Stimulated activated CD8-positive, alpha-beta memory T cell treated with anti-CD3 and anti-CD28 coated beads, Interleukin-12 subunit alpha, Interleukin-12 subunit beta, amount 100 ng/mL, for 24 hours (primary cell): Measurements from ENCODE around the gene EHMT1.
"Not testable (repeated sequence)": the region's sequence is repeated elsewhere in the genome, so short reads cannot be mapped to it uniquely, and the experiment has no call there.

Experiments used
- DNase-seq: peaks from one replicate; pipeline ENCODE4 v3.0.0-alpha.2; 2020; ENCODE audit errors: extremely low read depth

EHMT1 gene

GRCh38 chr9:137759649-137760321, 141.0 kb downstream of the EHMT1 start:
- DNase-seq: no peak

DNA sequence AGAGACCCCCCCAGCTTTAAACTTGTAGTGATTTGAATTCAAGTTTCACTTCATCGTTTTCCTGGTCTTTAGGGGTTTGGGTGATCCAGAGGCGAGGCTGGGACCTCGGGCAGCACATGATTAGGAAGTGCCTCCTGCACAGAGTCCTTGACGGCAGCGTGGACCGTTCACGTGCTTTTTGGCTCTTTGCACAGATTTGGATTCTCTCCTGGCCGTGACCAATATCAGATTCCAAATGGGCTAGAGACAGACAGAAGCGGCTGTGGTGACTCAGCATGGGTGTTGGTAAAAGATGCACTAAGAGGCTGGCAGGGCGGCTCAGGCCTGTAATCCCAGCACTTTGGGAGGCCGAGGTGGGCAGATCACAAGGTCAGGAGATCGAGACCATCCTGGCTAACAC, 141.6 kb downstream of the EHMT1 start:
- DNase-seq: no peak

GRCh38 chr9:137761032-137761431, 142.2 kb downstream of the EHMT1 start:
- DNase-seq: no peak

DNA sequence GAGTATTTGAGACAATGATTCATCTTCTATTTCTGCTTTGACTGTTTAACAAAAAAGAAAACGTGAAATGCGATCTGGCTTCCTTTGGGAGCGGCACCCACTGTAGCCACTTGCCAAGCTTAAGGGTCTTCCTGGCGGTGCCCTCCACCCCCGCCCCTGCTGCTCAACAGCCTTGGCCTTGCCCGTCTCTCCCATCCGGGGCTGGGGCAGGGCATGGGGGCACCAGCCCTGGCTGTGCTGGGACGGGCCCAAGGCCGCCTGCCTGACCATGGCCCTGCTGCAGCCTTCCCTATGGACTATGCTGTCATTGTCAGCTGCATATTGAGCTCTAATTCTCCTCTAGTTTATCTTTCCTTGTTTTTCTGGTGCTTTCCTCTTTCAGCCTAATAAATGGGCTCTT, 143.0 kb downstream of the EHMT1 start:
- DNase-seq: no peak

- DNase-seq: no peak
Measured at GRCh38 chr9:137762414-137763061, 143.7 kb downstream of the EHMT1 start.

DNA sequence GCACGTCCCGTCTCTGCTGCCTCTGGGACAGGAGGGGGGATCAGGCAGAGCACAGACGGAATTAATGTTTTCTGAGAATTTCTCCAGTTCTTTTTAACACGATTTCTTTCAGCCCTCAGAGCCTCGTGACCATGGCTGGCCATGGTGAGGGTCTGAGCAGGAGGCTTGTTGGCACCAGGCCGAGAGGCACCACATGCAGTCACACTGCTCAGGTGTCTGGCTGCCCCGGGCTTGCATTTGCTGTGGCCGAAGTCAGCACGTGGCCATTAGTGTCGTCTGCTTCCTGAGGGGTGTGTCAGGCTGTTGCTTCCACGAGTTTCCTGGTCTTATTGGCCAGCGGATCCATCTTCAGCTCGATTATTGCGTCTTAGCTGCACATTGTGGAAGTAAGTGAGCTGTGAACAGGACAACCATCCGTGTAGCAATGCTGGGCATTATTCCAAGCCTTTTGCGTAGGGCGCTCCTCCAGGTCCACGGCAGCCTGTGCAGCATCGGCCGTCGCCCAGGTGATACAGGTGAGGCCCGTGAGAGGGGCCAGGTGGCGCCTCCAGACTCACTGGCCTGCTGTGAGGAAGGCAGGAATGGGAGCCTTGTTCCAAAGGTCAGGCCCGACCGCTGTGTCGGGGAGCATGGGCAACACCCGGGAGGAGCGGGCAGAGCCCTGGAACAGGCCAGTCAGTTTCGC, 144.6 kb downstream of the EHMT1 start:
- DNase-seq: no peak

DNA sequence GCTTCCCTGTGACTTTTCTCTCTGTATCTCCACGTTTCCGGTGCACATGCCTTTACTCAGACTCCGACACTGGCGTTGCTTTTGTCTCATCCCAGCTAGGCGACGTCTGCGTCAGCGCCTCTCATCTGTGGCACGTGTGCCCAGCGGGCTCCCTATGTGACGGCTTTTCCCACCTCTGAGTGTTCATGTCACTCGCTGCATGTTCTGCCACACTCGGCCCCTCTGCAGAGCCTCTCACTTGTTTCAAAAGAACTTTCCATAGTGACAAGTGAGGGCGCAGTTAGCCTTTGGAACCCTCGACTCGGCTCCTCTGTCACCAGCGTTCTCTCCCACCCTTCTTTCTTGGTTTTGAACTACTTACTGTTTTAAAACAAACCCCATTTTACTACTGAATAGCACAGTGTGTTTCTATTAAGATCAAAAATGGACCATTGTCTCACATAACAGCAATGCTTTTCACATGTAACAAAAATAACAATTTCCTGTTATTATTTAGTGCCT, 145.4 kb downstream of the EHMT1 start:
- DNase-seq: no peak

DNA sequence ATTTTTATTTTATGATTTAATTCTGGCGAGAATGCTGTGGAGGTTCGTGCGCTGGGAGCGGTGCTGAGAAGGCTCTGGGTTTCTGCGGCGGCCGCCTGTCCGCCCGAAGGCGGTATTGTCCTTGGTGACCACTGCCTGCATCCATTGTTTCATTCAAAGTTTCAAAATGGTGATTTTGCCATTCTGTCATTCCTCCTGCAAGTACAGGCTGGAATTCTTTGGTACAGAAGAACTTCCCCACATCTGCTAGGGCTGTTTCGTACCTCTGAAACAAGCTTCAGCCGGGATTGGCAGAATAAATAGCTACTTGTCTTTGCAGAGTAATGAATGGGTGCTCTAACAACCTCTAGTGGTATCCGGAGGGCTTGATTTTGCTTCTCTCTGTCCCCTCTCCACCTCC, 146.2 kb downstream of the EHMT1 start:
- no peak for DNase-seq

DNA sequence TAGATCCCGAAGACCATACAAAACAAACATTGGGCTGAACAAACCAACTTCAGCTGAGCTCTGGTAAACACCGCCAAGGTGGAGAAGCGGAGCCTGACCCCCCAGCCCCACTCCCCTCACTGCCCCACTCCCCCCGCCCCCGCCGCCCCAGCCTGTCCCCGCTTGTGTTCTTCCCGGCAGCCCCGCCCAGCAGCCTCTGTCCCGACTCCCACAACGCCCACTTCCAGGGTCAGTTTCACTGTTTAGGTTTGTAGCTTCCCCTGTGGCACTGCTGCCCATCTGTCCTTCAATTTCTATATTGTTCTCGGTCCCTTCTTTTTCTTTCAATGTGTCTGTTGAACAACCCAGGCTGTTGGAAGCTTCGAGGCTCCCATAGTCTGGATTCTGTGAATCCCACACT, 146.7 kb downstream of the EHMT1 start:
- no peak for DNase-seq

GRCh38 chr9:137771580-137771979, 152.8 kb downstream of the EHMT1 start:
- DNase-seq: no peak

GRCh38 chr9:137772281-137772873, 153.6 kb downstream of the EHMT1 start:
- no peak for DNase-seq

- no peak for DNase-seq
Measured at GRCh38 chr9:137774775-137775386, 156.1 kb downstream of the EHMT1 start.

DNA sequence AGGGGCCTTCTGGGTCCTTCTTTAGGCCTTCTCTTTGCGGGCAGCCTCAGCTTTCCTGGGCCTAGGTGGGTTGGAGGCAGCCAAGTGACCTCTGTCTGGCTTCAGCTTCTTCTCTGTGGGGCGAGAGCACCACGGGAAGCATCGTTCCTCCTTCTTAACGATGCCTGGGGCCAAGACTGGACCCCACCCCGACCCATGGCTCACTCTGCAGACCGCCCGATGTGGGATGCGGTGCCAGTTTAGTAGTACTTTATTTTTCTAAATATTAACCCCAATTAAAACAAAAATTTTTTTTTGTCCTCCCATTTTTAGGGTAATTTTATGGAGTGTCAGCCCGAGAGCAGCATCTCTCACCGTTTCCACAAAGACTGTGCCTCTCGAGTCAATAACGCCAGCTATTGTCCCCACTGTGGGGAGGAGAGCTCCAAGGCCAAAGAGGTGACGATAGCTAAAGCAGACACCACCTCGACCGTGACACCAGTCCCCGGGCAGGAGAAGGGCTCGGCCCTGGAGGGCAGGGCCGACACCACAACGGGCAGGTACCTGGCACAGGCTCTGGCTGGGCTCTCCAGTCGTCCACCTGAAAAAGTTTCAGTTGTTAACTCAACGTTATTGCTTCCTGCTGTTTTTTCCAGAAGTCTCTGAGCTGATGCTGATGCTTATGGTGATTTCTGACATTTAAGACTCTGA, 157.6 kb downstream of the EHMT1 start:
- DNase-seq: no peak

DNA sequence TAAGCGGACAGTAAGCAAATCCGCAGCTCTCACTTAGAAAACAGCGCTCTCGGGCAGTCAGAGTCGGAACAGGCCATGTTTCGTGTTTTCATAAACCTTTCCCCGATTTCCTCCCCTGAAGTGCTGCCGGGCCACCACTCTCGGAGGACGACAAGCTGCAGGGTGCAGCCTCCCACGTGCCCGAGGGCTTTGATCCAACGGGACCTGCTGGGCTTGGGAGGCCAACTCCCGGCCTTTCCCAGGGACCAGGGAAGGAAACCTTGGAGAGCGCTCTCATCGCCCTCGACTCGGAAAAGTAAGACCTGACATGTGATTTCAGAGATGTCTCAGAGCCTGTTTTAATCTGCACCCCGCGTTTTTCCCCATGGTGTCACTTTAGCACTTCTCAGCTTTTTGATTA, 159.0 kb downstream of the EHMT1 start:
- no peak for DNase-seq

- no peak for DNase-seq
Measured at GRCh38 chr9:137778336-137778735, 159.5 kb downstream of the EHMT1 start.

GRCh38 chr9:137778914-137779313, 160.1 kb downstream of the EHMT1 start:
- DNase-seq: no peak

- not testable (repeated sequence) for DNase-seq
Measured at GRCh38 chr9:137780031-137780430, 161.2 kb downstream of the EHMT1 start.

DNA sequence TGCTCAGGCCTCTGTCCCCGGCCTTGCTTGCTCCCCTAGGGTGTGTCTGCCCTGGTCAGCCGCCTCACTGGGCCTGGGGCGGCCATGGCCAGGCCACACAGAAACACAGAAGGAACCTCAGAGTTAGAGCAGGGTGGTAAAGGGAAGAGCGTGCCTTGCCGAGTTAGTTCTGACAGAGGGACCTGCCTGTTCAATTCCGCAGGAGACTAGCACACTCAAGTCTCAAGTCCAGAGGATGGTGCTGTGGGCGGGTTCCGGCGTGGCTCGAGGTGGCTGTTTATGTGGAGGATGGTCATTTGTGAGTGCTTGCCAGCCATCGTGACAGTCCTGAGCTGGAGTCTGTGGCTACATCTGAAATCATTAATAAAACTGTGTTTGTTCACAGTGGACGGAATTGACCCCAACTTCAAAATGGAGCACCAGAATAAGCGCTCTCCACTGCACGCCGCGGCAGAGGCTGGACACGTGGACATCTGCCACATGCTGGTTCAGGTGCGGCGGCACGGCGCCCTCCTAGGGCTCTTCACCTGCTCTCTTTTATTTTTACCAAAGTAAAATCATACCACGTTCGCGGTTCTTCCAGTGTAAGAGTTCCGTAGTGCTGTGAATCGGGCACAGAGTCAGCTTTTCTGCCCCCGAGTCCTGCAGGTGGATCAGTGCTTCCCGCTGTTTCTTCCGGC, 163.2 kb downstream of the EHMT1 start:
- DNase-seq: no peak

DNA sequence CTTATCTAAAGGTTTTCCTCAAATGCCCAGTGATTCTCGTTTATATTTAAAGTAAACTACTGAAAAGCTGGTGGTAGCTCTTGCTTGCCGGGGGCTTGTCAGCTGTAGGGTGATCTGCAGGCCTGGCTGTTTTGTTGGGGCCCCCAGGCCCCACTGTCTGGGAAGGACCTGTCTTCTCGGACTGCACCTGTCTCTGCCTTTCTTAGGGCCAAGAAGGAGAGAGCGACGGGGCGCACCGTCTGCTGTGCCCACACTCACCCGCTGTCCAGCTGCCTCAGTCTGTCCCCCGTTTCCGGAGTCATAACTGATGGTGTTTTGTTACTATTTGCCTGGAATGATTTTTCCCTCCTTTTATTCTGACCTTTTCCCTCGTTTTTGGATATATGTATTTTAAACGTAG, 164.7 kb downstream of the EHMT1 start:
- DNase-seq: no peak

- DNase-seq: no peak
Measured at GRCh38 chr9:137784046-137784445, 165.2 kb downstream of the EHMT1 start.
